Measurements from ENCODE around the gene CCDC80. TPM values are rescaled to one million over a fixed set of nuclear protein-coding genes. Genes with fewer than 3 reads are reported as not detected.

The CCDC80 gene
- total RNA-seq, 2 experiments from 2014 or later: 0.59 to 0.63 TPM

GRCh38 chr3:112640276-112640929 is 540 bp downstream of the CCDC80 start:
- TF ChIP-seq EZH2phosphoT487 (IDR thresholded peaks at IDR 0.05; ENCODE audit: borderline replicate concordance, low read depth, low read length): no peak
- no peak for TF ChIP-seq CTCF (conservative IDR thresholded peaks at IDR 0.05; ENCODE audit: low read length)
- H3K4me2 ChIP-seq (ENCODE audit: low read length): no peak overlapping the region
- BruUV-seq (replicated peaks): no TSS peak
- ChIA-PET POLR2A (interaction anchor here (0.9 to 1.3 kb wide), 2 partner anchors 11 to 28 kb away, joined by 3 read pairs; no protein-coding TSS in a partner anchor), CTCF (ENCODE audit: unreplicated experiment) (no interaction called here)
- H3K4me3 ChIP-seq (ENCODE audit: low read depth, low read length, poor library complexity, severe bottlenecking): no peak overlapping the region
- H3K9me2 ChIP-seq (ENCODE audit: insufficient read depth, low read length): no peaks in the 10 kb centered on the region
- H3K79me2 ChIP-seq (ENCODE audit: insufficient read depth, low read depth, low read length): no peaks in the 10 kb centered on the region
- H3K9me3 ChIP-seq (ENCODE audit: low read length): no peaks in the 10 kb centered on the region
- DNase-seq (ENCODE audit: low spot score): no peak
- peaks cover 6% of the 10 kb centered on the region for H3K4me1 ChIP-seq (ENCODE audit: insufficient read depth, low read length, poor library complexity, severe bottlenecking)
- H3K27ac ChIP-seq (ENCODE audit: low read depth, low read length, poor library complexity, severe bottlenecking): no peak overlapping the region
- intact Hi-C loops (cut with micrococcal nuclease; ENCODE audit: unreplicated experiment): loop anchor here (5.0 kb wide), 1 partner anchor 172 kb away; no protein-coding TSS in a partner anchor
- no peak overlapping the region for H2AFZ ChIP-seq (ENCODE audit: low read length)
- no peaks in the 10 kb centered on the region for H4K20me1 ChIP-seq (ENCODE audit: insufficient read depth, low read length)
- no peaks in the 10 kb centered on the region for H3K36me3 ChIP-seq (ENCODE audit: insufficient read depth, low read length)

GRCh38 chr3:112639455-112640225 is 1.3 kb downstream of the CCDC80 start:
- Histone ChIP-seq H3K27ac (ENCODE audit: low read depth, low read length, poor library complexity, severe bottlenecking) (no peak overlapping the region), H3K4me3 (ENCODE audit: low read depth, low read length, poor library complexity, severe bottlenecking) (no peak overlapping the region), H3K36me3 (ENCODE audit: insufficient read depth, low read length) (no peaks in the 10 kb centered on the region), H3K4me1 (ENCODE audit: insufficient read depth, low read length, poor library complexity, severe bottlenecking) (peaks cover 11% of the 10 kb centered on the region), H3K9me2 (ENCODE audit: insufficient read depth, low read length) (no peaks in the 10 kb centered on the region), H3K79me2 (ENCODE audit: insufficient read depth, low read depth, low read length) (no peaks in the 10 kb centered on the region), H3K4me2 (ENCODE audit: low read length) (no peak overlapping the region), H4K20me1 (ENCODE audit: insufficient read depth, low read length) (no peaks in the 10 kb centered on the region), H2AFZ (ENCODE audit: low read length) (no peak overlapping the region), H3K9me3 (ENCODE audit: low read length) (no peaks in the 10 kb centered on the region)
- POLR2A ChIA-PET: interaction anchor here (0.6 to 1.3 kb wide), 3 partner anchors 12 to 612 kb away, joined by 3 to 4 read pairs (median 3); no protein-coding TSS in a partner anchor
- TF ChIP-seq EZH2phosphoT487 (IDR thresholded peaks at IDR 0.05; ENCODE audit: borderline replicate concordance, low read depth, low read length) (no peak), CTCF (conservative IDR thresholded peaks at IDR 0.05; ENCODE audit: low read length) (no peak)
- no peak for DNase-seq (ENCODE audit: low spot score)
- intact Hi-C loops (cut with micrococcal nuclease; ENCODE audit: unreplicated experiment): loop anchor here (5.0 kb wide), 1 partner anchor 173 kb away; no protein-coding TSS in a partner anchor
- BruUV-seq (replicated peaks): no TSS peak
- CTCF ChIA-PET (ENCODE audit: unreplicated experiment): no interaction called here

Measured in OCI-LY7 (cell line).